AG20443 (cell line): ENCODE results near the gene PYGM.

Experiments
- DNase-seq: peaks from one replicate; pipeline ENCODE4 v3.0.0; 2012; ENCODE audit warnings: low spot score, mixed read lengths

Gene PYGM

GRCh38 chr11:64791781-64792291 is 32.1 kb upstream of the PYGM start:
- no peak for DNase-seq

- no peak for DNase-seq
Measured at GRCh38 chr11:64790205-64791095, 30.7 kb upstream of the PYGM start.

- no peak for DNase-seq
Measured at GRCh38 chr11:64789331-64790204, 29.8 kb upstream of the PYGM start.

- no peak for DNase-seq
Measured at GRCh38 chr11:64788321-64789215, 28.8 kb upstream of the PYGM start.

- peak; percentile 84 for DNase-seq
Measured at GRCh38 chr11:64787526-64788320, 27.9 kb upstream of the PYGM start.

GRCh38 chr11:64786308-64786707 is 26.5 kb upstream of the PYGM start:
- DNase-seq, result no peak

GRCh38 chr11:64784813-64785581 is 25.2 kb upstream of the PYGM start:
- no peak for DNase-seq

- DNase-seq, result peak; percentile 98
Measured at GRCh38 chr11:64778473-64779298, 18.9 kb upstream of the PYGM start, which contains the start of gene SF1. SF1 (minus strand) TSS chr11:64778542; CDS start chr11:64778392, 150 bp downstream.

GRCh38 chr11:64778223-64778472 is 18.4 kb upstream of the PYGM start:
- DNase-seq, result no peak

GRCh38 chr11:64777449-64778222 is 17.9 kb upstream of the PYGM start:
- DNase-seq, result peak; percentile 100

- no peak for DNase-seq
Measured at GRCh38 chr11:64776875-64777274, 17.1 kb upstream of the PYGM start.

GRCh38 chr11:64776425-64776824 is 16.7 kb upstream of the PYGM start:
- DNase-seq, result no peak

- DNase-seq, result no peak
Measured at GRCh38 chr11:64774144-64774543, 14.4 kb upstream of the PYGM start.

- no peak for DNase-seq
Measured at GRCh38 chr11:64772303-64773018, 12.7 kb upstream of the PYGM start.

- DNase-seq, result no peak
Measured at GRCh38 chr11:64771861-64772260, 12.1 kb upstream of the PYGM start.

- no peak for DNase-seq
Measured at GRCh38 chr11:64770120-64770519, 10.3 kb upstream of the PYGM start.

GRCh38 chr11:64769283-64769682 is 9.5 kb upstream of the PYGM start:
- DNase-seq, result no peak

GRCh38 chr11:64768300-64768694 is 8.5 kb upstream of the PYGM start:
- no peak for DNase-seq
